ENCODE data around the gene CCDC170. TPM values are rescaled to one million over a fixed set of nuclear protein-coding genes. Genes with fewer than 3 reads are reported as not detected.

CCDC170 gene
- total RNA-seq, 2 experiments from 2014 or later, result not detected

DNA sequence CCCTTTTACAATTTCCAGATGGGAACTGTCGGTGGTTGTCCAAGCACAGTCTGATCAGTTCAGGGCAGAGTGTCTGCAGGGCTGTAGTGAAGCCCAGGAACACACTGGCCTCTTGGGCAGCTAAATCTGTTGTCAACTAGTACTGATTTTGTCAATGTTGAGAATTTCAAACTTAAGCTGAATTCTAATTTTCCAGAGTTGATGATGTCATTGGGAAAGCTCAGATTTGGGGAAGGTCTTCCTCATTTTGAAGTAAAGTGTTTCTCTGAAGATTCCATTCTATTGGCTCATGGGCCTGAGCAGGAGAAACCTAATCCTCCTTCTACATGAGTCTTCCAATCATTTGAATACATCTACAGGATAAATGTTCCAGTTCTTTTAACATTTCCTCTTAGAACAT is 72.1 kb downstream of the CCDC170 start:
- DNase-seq (no peak), ATAC-seq (ENCODE audit: poor library complexity) (no peak)
- peaks cover 0 to 2% of the 10 kb centered on the region in 2 experiments for H3K27me3 ChIP-seq (ENCODE audit: control insufficient read depth in 1 of 2, insufficient read depth in 2 of 2, low read length in 2 of 2)
- TF ChIP-seq, protein P1, sequence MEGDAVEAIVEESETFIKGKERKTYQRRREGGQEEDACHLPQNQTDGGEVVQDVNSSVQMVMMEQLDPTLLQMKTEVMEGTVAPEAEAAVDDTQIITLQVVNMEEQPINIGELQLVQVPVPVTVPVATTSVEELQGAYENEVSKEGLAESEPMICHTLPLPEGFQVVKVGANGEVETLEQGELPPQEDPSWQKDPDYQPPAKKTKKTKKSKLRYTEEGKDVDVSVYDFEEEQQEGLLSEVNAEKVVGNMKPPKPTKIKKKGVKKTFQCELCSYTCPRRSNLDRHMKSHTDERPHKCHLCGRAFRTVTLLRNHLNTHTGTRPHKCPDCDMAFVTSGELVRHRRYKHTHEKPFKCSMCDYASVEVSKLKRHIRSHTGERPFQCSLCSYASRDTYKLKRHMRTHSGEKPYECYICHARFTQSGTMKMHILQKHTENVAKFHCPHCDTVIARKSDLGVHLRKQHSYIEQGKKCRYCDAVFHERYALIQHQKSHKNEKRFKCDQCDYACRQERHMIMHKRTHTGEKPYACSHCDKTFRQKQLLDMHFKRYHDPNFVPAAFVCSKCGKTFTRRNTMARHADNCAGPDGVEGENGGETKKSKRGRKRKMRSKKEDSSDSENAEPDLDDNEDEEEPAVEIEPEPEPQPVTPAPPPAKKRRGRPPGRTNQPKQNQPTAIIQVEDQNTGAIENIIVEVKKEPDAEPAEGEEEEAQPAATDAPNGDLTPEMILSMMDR (IDR thresholded peaks at IDR 0.05), result no peak
- ChIA-PET CTCF (no interaction called here), POLR2A (no interaction called here)
- no peak overlapping the region for H3K4me3 Mint-ChIP-seq
- H3K36me3 ChIP-seq (ENCODE audit: insufficient read depth, low read length), result no peaks in the 10 kb centered on the region
- intact Hi-C loops (cut with DNase I, micrococcal nuclease), result no loop called here
- H3K4me3 ChIP-seq (ENCODE audit: low read length), result no peak overlapping the region
- H3K27ac ChIP-seq (ENCODE audit: low read depth in 1 of 2, low read length in 2 of 2), result no peak overlapping the region
- no peaks in the 10 kb centered on the region for H3K4me1 Mint-ChIP-seq (ENCODE audit: low read depth)
- peaks cover 4% of the 10 kb centered on the region for H3K36me3 Mint-ChIP-seq (ENCODE audit: low read depth)
- H3K27ac Mint-ChIP-seq, result no peak overlapping the region
- peaks cover 8% of the 10 kb centered on the region for H3K9me3 Mint-ChIP-seq
- H3K4me1 ChIP-seq (ENCODE audit: insufficient read depth, low read length), result no peaks in the 10 kb centered on the region
- H3K27me3 Mint-ChIP-seq, result peaks cover 7% of the 10 kb centered on the region
- peaks cover 22 to 27% of the 10 kb centered on the region in 2 experiments for H3K9me3 ChIP-seq (ENCODE audit: control insufficient read depth in 1 of 2, insufficient read depth in 1 of 2, low read length in 2 of 2)

GRCh38 chr6:151566557-151566956 is 72.7 kb downstream of the CCDC170 start:
- DNase-seq (no peak), ATAC-seq (ENCODE audit: poor library complexity) (no peak)
- Mint-ChIP-seq H3K27ac (no peak overlapping the region), H3K9me3 (peaks cover 5% of the 10 kb centered on the region), H3K4me3 (no peak overlapping the region), H3K4me1 (ENCODE audit: low read depth) (no peaks in the 10 kb centered on the region), H3K36me3 (ENCODE audit: low read depth) (no peaks in the 10 kb centered on the region), H3K27me3 (peaks cover 7% of the 10 kb centered on the region)
- H3K36me3 ChIP-seq (ENCODE audit: insufficient read depth, low read length), result no peaks in the 10 kb centered on the region
- TF ChIP-seq, protein P1 (IDR thresholded peaks at IDR 0.05), result no peak
- no peaks in the 10 kb centered on the region for H3K4me1 ChIP-seq (ENCODE audit: insufficient read depth, low read length)
- peaks cover 0 to 2% of the 10 kb centered on the region in 2 experiments for H3K27me3 ChIP-seq (ENCODE audit: control insufficient read depth in 1 of 2, insufficient read depth in 2 of 2, low read length in 2 of 2)
- no peak overlapping the region for H3K4me3 ChIP-seq (ENCODE audit: low read length)
- intact Hi-C loops (cut with DNase I, micrococcal nuclease), result no loop called here
- peaks cover 16 to 27% of the 10 kb centered on the region in 2 experiments for H3K9me3 ChIP-seq (ENCODE audit: control insufficient read depth in 1 of 2, insufficient read depth in 1 of 2, low read length in 2 of 2)
- CTCF ChIA-PET, result no interaction called here
- POLR2A ChIA-PET, result no interaction called here
- no peak overlapping the region for H3K27ac ChIP-seq (ENCODE audit: low read depth in 1 of 2, low read length in 2 of 2)

DNA sequence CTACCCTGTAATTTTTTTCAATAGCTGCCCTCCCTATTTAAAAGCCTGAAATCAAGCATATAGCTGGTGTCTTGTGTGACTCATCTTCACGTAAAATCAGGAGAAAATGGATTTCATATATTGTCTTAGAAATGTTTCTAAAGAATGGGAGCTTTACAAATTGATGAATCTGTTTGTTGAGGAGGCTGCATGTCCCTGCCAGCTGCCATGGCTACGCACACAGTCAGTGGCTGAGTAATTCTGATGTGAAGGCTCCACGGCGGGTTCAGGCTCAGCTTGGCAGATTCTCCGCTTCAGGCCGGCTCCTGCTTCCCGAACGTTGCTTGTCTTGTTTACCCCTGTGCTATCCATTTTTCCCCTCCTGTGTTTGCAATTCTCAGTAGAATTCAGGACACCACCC is 82.8 kb downstream of the CCDC170 start:
- ChIA-PET CTCF (no interaction called here), POLR2A (interaction anchor here (0.6 kb wide), 1 partner anchor 304 kb away, joined by 3 read pairs; no protein-coding TSS in a partner anchor)
- no peaks in the 10 kb centered on the region for H3K27me3 ChIP-seq (ENCODE audit: control insufficient read depth in 1 of 2, insufficient read depth in 2 of 2, low read length in 2 of 2)
- H3K27ac ChIP-seq (ENCODE audit: low read depth in 1 of 2, low read length in 2 of 2), result no peak overlapping the region
- H3K4me3 Mint-ChIP-seq, result no peak overlapping the region
- no peaks in the 10 kb centered on the region for H3K9me3 Mint-ChIP-seq
- H3K4me1 Mint-ChIP-seq (ENCODE audit: low read depth), result no peaks in the 10 kb centered on the region
- no peaks in the 10 kb centered on the region for H3K36me3 Mint-ChIP-seq (ENCODE audit: low read depth)
- ATAC-seq (ENCODE audit: poor library complexity) (no peak), DNase-seq (no peak)
- H3K27me3 Mint-ChIP-seq, result peaks cover 9% of the 10 kb centered on the region
- no peaks in the 10 kb centered on the region for H3K36me3 ChIP-seq (ENCODE audit: insufficient read depth, low read length)
- no peak overlapping the region for H3K27ac Mint-ChIP-seq
- intact Hi-C loops (cut with DNase I, micrococcal nuclease), result no loop called here
- no peaks in the 10 kb centered on the region for H3K9me3 ChIP-seq (ENCODE audit: control insufficient read depth in 1 of 2, insufficient read depth in 1 of 2, low read length in 2 of 2)
- TF ChIP-seq, protein P1 (IDR thresholded peaks at IDR 0.05), result no peak
- no peaks in the 10 kb centered on the region for H3K4me1 ChIP-seq (ENCODE audit: insufficient read depth, low read length)
- no peak overlapping the region for H3K4me3 ChIP-seq (ENCODE audit: low read length)
